SIG-M5 treated with dmso at 0.1 percent for 504 hours (cell line): ENCODE data around the gene SLC22A4.
A peak's percentile ranks its signal among the peaks of the same experiment; 100 is the strongest.

Source experiments
- DNase-seq: peaks from one replicate; lab custom pipeline; 2025; ENCODE audit not compliant: unreplicated experiment; lab: John Stamatoyannopoulos, UW

SLC22A4 gene

DNA sequence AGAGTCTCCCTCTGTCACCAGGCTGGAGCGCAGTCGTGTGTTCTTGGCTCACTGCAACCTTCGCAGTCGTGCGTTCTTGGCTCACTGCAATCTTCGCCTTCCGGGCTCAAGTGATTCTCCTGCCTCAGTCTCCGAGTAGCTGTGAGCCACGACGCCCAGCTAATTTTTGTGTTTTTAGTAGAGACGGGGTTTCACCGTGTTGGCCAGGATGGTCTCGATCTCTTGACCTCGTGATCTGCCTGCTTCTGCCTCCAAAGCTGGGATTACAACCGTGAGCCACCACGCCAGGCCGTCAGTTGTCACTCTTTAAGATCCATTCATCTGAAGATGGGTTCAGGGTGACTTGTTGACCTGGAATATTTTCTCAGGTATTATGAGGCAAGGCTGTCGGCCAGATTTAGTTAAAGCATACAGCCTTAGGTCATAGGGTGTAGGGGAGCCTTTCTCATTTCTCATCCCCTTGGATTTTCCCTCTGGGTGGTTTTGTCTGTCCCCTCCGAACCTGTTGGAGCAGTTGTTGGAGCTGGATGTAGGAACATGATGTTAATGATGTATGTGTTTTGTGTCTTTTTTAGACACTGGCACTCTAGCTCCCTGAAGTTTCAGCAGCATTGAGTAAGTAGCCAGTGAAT is 76.9 kb downstream of the SLC22A4 start:
- DNase-seq, result no peak

DNA sequence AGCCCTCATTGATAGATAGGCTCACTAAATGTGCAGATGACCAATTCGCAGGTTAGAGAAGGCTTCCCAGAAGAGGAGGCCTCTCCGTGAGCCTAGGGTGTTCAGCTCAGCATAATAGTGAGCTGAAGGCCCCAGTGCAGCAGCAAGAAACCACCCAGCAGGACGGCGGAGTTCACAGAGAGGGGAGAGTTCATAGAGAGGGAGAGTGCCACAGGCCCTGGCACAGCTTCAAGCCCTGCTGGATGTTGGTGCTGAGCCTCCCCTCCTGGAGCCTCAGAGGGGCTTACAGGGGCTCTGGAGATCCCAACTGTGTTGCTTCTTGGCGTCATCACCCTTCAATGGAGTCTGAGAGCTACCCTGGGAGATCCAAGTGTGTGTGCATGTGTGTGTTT is 77.4 kb downstream of the SLC22A4 start:
- no peak for DNase-seq

DNA sequence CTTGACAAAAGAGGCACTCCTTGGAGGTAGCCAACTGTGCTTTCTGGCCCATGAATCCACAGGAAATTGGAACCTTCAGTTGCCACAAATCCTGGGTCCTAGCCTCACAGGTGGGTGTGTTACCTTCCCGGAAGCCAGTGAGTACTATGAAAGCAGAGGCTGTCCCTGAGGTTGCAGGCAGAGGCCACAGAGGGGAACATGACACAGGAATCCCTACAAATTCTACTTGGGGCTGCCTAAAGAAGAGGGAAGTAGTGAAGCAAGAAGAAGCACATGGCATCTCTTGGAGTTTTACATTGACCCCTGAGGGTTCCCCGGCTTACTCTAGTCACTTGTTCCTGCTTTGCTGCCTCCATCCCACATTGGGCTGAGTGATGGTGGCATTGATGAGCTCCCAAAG is 77.9 kb downstream of the SLC22A4 start:
- peak; percentile 70 for DNase-seq

GRCh38 chr5:132372542-132372941 is 78.3 kb downstream of the SLC22A4 start:
- no peak for DNase-seq

GRCh38 chr5:132375957-132376356 is 81.8 kb downstream of the SLC22A4 start:
- DNase-seq, result no peak

DNA sequence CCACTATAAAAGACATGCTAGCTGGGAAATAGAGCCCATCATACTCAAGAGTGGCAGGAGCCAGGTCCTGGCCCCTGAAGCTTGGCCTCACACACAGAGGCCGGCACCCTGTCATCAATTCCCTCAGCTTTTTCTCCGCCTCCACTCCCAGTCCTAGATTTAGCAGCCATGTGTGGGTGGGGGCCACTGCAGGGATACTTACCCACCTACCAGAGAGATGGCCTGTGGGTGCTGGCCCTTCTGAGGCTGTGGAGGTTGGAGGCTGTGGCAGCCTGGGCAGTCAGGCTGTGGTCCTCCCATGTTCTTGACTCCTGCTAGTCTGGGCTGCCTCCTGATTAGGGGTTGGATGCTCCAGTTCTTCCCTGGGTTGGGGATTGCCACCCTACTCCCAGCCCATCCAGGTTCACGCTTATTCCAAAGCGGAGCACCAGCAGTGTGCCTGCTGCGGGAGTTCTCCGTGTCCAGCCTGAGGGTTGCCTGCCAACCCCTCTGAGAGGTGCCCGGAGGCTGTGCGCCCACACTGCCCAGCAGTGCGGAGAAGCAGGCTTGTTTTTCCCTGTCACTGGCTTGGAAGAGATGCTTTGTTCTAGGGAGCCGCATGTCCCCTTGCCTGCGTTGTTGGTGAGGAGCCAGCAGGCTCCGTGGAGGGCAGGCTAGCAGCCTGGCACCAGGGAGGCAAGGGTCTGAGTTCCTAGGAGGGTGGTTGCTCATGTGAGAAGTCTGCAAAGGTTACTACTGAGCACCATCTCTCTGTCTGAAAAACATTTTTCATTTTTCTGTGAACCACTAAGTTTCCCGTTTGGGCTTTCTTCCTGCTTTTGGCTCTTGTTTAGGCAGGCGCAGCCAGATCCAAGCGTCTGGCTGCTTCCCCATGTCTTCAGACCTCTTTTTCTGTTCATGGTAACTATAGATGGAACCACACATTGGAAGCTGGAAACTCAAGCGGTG is 82.8 kb downstream of the SLC22A4 start:
- DNase-seq, result no peak

- DNase-seq, result no peak
Observed at GRCh38 chr5:132377738-132378137, 83.5 kb downstream of the SLC22A4 start.

DNA sequence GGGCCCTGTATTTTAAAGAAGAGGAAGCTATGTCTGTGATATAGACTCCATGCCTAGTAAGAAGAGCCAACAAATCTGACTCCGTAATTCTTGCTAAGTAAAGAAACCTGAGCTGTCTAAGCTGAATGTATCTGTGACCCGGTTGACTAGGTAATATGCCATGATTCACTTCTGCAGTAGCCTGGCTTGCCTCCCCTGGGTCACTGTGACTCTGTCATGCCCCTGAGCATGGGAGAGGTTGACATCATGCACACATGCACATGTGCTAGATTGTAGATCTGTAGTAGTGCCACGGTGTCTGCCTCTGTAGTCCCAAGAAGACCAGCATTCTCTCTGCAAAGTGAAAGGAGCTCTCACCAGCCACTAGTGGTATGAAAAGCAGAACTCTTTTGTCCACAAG is 84.4 kb downstream of the SLC22A4 start:
- DNase-seq, result peak; percentile 25

DNA sequence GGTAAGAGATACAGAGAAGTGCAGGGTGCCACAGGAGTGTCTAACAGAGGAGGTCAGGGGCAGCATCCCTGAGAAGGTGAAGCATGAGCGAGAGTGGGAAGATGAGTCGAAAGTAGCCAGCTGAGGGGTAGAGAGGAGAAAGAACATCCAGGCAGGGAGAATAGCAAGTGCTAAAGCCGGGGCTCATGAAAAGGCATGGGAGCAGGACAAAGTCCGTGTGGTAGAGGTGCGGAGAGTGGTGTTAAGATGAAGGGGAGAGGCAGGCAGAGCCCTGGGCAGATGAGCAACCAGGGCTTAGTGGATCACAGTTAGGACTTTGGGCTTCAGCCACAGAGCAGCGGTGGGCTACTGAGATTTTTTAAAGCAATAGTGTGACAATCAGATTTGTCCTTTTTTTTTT is 85.9 kb downstream of the SLC22A4 start:
- DNase-seq, result no peak

DNA sequence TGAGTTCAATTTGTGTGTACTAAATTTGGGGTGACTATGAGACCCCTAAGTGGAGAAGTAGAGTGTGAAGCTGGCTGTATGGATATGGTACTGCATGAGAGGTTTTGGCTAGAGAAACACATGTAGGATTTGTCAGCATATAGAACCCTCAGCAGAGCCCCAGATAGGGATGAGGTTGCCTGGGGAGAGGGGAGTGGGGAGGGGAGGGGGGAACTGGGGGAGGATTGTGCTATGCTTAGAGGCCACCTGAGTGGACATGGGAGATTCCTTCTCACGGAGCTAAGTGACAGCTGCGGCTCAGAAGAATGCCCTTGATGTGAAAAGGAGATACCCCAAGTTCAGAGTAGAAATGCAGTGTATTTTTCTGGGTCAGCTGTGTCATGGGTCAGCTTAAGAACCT is 86.5 kb downstream of the SLC22A4 start:
- DNase-seq, result no peak

- no peak for DNase-seq
Observed at GRCh38 chr5:132381614-132382013, 87.4 kb downstream of the SLC22A4 start.

DNA sequence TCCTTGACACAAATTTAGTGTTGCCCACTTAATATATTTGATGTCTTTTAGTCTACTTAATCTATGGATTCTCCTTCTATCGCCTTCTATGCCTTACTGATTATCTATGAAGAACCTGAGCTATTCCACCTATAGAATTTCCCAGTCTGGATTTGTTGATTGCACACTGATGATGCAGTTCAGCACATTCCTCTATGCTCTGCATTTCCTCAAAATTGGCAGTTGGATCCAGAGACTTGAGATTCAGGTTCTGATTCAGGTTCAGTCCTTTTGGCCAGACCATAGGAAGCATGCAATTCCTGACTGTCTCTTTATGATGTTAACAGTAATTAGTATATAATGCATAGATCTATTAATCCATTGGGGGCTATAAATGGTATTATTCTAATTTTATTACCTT is 89.1 kb downstream of the SLC22A4 start:
- DNase-seq, result no peak

DNA sequence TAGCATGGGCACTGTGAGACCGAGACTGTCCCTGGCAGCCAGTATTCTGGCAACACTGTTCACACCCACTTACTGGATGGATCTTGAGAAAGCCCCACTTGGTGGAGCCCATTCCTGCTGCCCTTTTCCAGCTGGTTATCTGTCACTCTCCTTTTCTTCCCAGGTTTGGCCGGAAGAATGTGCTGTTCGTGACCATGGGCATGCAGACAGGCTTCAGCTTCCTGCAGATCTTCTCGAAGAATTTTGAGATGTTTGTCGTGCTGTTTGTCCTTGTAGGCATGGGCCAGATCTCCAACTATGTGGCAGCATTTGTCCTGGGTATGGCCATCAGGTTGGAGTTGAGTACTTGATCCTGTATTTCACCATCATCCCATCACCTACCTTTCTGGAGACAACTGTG is 89.8 kb downstream of the SLC22A4 start:
- DNase-seq, result no peak

GRCh38 chr5:132384506-132385050 is 90.4 kb downstream of the SLC22A4 start:
- DNase-seq, result no peak

GRCh38 chr5:132385326-132386105 is 91.3 kb downstream of the SLC22A4 start:
- peak; percentile 74 for DNase-seq

- DNase-seq, result peak; percentile 79
Observed at GRCh38 chr5:132386644-132387286, 92.6 kb downstream of the SLC22A4 start.

- peak; percentile 68 for DNase-seq
Observed at GRCh38 chr5:132387640-132388117, 93.5 kb downstream of the SLC22A4 start.

- DNase-seq, result peak; percentile 25
Observed at GRCh38 chr5:132388244-132389050, 94.3 kb downstream of the SLC22A4 start.

DNA sequence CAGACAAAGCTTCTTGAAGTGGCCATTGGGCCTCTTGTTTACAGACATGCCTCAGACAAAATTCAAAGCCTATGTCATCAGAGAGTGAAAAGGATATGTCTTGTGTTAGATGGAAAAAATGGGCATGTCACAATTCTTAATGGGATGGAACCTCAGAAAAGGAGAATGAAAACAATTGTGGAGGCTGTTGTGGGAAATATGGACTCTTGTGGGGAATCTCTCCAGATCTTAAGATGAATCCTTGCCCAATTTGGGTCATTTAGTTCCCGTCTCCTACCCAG is 94.8 kb downstream of the SLC22A4 start:
- no peak for DNase-seq
